PC-9 (cell line): ENCODE data around the gene PEA15.

Experiments used
- CTCF ChIP-seq: fragments of 200-600 bp; sonication (generic); conservative IDR thresholded peaks from 2 replicates; pipeline ENCODE4 v1.6.1; 2017; ENCODE audit warnings: mixed run types, antibody characterized with exemption, mild to moderate bottlenecking, moderate library complexity
- EZH2 ChIP-seq: fragments of 200-600 bp; sonication (generic); IDR thresholded peaks from 2 replicates; pipeline ENCODE4 v1.8.0; 2017; ENCODE audit warnings: antibody characterized with exemption, low read depth

GRCh38 chr1:160239582-160240299 lies 34.6 kb downstream of the PEA15 start:
- TF ChIP-seq CTCF (no peak), EZH2 (no peak)
